ENCODE data around the gene MORC3. TPM values are rescaled to one million over a fixed set of nuclear protein-coding genes. Genes with fewer than 3 reads are reported as not detected.

The MORC3 gene
- total RNA-seq, 1 donor from 2014 or later, result 68.7 TPM

Small RNA genes within 50 kb of the gene (small RNA-seq; reads per million reads assigned to genes)
- gene ATP5MFP1, result not detected

Other genes starting within 250 kb of the MORC3 start
- not detected in 2 replicates for gene CBR3, start 185.1 kb upstream of the MORC3 start, total RNA-seq (ENCODE audit: low replicate concordance)
- 9.9 and 10.7 TPM in 2 replicates for gene DOP1B, start 163.4 kb upstream of the MORC3 start, total RNA-seq (ENCODE audit: low replicate concordance)
- gene CHAF1B, start 65.2 kb downstream of the MORC3 start, total RNA-seq (ENCODE audit: low replicate concordance), result 19.4 and 26.1 TPM in 2 replicates
- gene CLDN14, start 159.9 kb downstream of the MORC3 start, total RNA-seq (ENCODE audit: low replicate concordance), result not detected in 2 replicates

Data from neural progenitor cell (in vitro differentiated cells).